NCI-H526 treated with DMSO at 0.1 percent for 48 hours (cell line): Measurements from ENCODE around the gene NFATC2IP.
"Not testable (repeated sequence)": the region's sequence is repeated elsewhere in the genome, so short reads cannot be mapped to it uniquely, and the experiment has no call there.

Experiments
- DNase-seq: peaks from one replicate; lab custom pipeline; 2025; lab: John Stamatoyannopoulos, UW

NFATC2IP gene

DNA sequence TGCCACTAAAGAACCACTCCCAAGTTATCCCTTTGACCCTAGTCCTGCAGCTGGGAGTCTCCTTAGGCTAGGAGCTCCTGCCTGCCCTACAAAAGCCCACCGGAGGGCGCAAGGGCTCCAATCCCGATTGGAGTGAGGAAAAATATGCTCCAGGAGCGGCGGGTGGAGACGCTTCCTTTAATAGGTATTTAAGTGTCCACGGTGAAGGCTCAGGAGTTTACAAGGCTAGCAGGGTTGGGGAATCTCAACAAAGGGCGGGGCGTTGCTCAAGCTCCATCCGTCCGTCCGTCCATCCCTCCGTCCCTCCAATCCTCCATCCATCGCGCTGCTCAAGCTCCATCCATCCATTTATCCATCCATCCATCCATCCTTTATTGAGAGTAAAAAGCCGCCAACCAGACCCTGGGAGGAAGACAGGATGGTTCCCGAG lies 23.3 kb downstream of the NFATC2IP start:
- DNase-seq: peak; percentile 18

DNA sequence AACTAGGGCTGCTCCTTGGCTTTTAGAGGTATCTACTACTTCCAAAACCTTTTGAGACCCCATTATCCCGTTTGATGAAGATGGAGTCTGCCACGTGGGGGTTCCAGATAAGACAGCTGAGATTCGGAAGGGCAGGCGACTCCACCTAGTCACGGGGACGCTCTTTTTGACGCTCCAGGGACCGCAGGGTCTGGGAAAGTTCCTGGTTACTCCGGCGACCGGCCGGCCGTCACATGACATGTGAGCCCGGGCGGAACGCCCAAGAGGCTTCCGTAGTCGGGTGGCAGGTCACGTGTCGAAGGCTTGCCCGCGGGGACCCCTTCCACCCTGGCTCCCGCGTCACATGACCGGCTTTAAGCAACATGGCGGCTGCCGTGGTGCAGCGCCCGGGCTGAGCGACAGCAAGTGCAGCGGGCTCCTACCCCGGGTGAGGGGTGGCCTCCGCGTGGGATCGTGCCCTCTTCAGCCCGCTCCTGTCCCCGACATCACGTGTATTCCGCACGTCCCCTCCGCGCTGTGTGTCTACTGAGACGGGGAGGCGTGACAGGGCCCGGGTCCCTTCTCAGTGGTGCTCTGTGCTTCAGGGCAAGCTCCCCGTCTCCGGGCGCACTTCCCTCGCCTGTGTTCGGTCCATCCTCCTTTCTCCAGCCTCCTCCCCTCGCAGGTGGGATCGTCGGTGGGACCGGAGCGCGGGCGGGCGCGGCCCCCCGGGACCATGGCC lies 23.9 kb downstream of the NFATC2IP start, which contains the start of gene SPNS1:
Gene SPNS1, plus strand, starts transcription at position 342 of the 721 bp plus-strand sequence. Its CDS starts 374 bp downstream, at position 716.
- DNase-seq: peak; percentile 80

DNA sequence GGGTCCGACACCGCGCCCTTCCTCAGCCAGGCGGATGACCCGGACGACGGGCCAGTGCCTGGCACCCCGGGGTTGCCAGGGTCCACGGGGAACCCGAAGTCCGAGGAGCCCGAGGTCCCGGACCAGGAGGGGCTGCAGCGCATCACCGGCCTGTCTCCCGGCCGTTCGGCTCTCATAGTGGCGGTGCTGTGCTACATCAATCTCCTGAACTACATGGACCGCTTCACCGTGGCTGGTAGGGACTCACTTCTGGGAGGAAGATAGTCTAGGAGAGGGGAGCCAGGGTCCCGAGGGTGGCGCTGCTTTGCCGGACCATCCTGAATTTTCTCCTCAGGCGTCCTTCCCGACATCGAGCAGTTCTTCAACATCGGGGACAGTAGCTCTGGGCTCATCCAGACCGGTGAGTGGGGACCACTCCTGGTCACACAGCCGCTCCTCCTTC lies 24.4 kb downstream of the NFATC2IP start:
- no peak for DNase-seq

DNA sequence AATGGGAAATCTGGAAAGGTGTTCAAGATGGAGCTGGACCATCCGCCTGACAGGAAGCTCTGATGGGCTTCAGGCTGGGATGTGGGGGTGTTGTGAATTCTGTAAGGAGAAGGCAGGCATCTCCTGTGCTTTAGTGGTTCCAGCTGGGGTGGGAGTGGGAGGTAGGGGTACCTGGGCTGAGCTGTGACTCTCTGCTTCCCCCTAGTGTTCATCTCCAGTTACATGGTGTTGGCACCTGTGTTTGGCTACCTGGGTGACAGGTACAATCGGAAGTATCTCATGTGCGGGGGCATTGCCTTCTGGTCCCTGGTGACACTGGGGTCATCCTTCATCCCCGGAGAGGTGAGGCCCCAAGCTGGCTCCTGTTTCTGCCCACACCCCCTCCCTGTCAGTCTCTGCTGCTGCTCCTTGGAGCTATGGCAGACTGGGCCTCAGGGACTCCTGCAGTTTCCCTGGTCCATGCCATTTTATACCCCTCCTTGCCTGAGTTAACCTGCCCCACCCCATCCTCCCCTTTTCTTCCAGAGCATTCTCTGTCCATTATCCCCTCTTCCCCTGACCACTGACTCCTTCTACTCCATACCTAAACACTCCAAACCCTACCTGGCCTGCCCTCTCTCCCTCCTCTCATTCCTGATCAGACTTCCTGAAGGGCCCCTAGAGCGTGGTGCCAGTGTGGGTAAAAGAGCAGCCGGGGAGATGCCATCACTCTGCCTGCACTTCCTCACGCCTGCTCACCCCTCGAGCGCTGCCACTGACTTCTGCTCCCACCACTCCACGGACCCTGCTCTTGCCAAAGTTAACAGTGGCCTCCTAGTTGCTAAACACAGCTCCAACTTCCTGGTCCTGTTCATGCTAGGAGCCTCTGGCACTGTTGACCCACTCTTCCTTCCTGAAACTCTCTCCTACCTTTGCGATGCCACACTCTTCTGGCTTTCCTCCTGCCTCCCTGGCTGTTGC lies 27.2 kb downstream of the NFATC2IP start:
- DNase-seq: peak; percentile 5

DNA sequence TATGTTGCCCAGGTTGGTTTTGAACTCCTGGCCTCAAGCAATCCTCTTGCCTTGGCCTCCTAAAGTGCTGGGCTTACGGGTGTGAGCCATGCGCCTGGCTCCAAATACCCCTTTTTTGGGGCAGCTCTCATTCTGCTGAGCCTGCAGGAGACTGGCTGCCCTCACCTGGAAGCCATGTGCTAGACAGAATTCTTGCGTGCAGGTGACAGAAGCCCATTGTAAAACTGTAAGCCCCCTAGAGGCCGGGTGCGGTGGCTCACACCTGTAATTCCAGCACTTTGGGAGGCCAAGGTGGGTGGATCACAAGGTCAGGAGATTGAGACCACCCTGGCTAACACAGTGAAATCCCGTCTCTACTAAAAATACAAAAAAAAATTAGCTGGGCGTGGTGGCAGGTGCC lies 29.6 kb downstream of the NFATC2IP start:
- not testable (repeated sequence) for DNase-seq

DNA sequence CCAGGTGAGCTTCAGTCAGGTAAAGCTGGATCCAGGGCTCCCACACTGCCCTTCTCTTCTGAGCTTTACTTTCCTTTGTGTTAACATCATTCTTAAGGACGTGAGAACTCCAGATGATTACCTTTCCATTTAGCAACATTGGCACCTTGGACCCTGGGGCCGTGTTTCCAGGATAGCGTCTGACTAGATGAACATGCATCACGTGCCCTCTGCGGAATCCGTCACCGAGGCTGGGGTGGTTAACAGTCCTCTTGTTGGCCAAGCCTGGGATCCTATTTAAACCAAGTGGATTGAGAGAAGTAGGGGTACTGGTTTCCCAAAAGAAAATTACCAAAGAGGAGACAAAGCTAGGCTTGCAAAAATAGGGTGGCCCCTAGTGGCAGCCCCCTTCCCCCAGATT lies 30.2 kb downstream of the NFATC2IP start:
- no peak for DNase-seq

DNA sequence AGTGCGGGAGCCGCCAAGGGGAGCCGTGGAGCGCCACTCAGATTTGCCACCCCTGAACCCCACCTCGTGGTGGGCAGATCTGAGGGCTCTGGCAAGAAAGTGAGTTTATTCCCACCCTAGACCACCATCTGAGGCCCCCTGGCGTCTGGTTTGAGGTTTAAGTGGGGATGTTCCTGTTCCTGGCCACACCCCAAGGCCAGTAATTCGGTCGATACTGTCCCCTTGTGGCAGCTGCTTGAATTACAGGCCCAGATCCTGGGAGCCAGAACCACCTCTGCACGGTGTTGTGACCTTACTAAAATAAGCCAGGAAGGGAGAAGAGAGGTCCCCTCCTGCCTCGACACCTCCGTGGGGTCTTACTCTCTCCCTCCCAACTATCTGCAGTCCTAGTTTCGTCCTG lies 30.8 kb downstream of the NFATC2IP start:
- DNase-seq: no peak

DNA sequence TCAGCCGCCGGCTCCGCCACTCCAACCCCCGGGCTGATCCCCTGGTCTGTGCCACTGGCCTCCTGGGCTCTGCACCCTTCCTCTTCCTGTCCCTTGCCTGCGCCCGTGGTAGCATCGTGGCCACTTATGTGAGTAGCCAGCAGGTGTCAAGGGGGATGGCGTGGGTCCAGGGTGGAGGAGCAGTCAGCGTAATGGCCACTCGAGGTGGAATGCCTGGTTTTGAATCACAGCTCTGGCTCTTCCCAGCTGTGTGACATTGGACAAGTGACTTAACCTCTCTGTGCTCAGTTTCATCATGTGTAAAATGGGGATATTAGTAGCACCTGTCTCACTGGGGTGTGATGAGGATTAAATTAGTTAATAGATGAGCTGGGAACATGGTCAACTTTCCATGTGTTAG lies 31.7 kb downstream of the NFATC2IP start:
- DNase-seq: no peak

DNA sequence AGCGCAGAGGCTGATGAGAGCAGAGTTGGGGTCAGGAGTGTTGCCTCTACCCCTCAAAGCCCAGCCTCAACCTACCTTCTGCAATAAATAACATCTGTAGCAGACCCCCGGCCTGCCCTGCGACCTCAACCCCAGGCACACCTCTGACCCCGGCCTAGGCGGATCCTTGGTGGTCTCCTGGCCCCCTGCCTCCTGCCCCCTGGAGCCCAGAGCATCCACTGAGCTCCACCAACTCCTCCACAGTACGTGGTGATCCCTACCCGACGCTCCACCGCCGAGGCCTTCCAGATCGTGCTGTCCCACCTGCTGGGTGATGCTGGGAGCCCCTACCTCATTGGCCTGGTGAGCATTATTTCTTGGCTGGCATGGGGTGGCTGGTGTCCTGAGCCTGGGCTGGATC lies 32.2 kb downstream of the NFATC2IP start:
- DNase-seq: no peak

DNA sequence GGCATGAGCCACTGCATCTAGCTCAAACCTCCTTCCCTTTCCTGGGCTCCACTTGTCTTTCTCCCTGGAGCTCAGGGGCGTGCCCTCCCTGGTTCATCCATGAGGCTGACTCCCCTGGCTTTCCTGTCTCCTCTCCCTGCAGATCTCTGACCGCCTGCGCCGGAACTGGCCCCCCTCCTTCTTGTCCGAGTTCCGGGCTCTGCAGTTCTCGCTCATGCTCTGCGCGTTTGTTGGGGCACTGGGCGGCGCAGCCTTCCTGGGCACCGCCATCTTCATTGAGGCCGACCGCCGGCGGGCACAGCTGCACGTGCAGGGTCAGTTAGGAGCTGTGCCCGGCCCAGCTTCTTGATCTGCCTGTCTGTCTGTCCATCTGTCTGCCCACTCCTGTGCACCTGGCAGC lies 32.9 kb downstream of the NFATC2IP start:
- DNase-seq: no peak

DNA sequence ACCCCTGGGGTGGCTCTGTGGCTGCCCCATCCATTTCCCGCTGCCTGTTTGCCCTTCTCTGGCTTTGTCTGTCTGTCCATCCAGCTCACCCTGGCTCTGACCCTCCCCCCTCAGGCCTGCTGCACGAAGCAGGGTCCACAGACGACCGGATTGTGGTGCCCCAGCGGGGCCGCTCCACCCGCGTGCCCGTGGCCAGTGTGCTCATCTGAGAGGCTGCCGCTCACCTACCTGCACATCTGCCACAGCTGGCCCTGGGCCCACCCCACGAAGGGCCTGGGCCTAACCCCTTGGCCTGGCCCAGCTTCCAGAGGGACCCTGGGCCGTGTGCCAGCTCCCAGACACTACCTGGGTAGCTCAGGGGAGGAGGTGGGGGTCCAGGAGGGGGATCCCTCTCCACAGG lies 33.4 kb downstream of the NFATC2IP start:
- no peak for DNase-seq

DNA sequence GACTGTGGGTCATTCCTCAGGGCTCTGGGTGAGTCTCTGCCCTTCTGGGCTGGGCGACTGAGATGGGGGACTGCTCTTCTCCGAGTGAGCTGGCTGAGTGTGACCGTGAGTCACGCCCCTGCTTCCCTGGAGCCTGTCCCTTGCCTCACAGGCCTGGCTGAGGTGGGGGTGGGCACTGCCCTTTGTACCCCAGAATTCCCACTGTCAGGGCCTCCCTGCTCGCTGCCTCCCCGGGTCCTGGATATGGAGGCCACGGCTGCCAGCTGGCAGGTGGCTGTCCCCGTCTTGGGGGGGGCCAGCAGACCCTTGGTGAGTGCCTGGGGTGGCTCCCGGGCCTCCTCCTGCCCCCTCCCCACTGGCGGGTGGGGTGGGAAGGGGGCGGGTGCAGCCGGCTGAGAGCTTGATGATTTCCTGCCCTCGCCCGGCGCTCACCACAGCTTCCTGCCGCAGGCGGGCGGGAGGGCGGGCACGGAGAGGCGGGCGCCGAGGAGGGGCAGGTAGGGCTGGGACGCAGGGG lies 33.9 kb downstream of the NFATC2IP start, which contains the start of gene LAT:
Gene LAT, plus strand, starts transcription at position 434 of the 517 bp plus-strand sequence. CDS start 366 bp downstream, outside the sequence.
- DNase-seq: no peak

DNA sequence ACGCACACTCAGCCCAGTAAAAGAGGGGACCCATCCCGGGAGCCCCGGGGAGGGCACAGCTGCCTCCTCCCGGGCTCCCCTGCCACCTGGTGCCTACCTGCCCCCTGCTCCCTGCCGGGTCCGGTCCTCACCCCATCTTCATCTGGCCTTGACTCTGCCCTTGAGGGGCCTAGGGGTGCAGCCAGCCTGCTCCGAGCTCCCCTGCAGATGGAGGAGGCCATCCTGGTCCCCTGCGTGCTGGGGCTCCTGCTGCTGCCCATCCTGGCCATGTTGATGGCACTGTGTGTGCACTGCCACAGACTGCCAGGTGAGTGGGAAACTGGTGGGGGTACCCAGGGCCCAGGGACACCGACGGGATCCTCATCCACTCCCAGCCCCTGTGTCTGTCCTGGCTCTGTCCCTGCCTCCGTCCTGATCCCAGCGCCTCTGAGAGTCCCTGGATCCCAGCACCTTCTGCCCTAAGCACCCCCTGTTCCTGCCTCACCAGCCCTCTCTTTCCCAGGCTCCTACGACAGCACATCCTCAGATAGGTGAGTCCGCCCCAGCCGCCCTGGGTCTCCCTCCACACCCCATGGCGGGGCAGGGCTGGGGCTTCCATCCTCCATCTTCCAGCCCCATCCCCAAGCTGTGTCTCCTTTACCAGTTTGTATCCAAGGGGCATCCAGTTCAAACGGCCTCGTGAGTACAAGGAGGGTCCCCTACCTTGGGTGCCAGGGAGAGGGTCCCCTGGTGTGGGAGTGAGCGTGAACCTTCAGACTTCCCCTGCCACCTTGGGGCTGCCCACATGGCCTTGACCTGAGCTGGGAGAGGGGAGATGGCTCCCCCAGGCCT lies 34.7 kb downstream of the NFATC2IP start:
- DNase-seq: no peak

DNA sequence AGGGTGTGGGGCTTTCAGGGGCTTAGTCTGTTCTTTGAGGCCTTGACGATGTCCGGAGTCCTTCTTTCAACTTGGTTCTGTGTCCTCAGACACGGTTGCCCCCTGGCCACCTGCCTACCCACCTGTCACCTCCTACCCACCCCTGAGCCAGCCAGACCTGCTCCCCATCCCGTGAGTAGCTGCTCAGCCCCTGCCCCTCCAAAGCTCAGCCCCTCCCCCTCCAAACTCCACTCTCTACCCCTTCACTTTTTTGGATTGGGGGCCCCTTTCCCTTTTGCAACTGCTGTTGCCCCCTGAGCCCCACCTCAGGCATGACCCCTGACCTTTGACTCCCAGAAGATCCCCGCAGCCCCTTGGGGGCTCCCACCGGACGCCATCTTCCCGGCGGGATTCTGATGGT lies 35.3 kb downstream of the NFATC2IP start:
- no peak for DNase-seq

DNA sequence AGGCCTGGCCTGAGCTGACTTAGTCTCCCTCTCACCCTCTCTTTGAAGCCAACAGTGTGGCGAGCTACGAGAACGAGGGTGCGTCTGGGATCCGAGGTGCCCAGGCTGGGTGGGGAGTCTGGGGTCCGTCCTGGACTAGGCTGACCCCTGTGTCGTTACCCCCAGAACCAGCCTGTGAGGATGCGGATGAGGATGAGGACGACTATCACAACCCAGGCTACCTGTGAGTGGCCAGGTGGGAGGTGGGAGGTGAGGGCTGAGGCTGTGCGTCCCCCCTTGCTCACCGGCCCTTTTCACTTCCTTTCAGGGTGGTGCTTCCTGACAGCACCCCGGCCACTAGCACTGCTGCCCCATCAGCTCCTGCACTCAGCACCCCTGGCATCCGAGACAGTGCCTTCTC lies 35.8 kb downstream of the NFATC2IP start:
- no peak for DNase-seq

DNA sequence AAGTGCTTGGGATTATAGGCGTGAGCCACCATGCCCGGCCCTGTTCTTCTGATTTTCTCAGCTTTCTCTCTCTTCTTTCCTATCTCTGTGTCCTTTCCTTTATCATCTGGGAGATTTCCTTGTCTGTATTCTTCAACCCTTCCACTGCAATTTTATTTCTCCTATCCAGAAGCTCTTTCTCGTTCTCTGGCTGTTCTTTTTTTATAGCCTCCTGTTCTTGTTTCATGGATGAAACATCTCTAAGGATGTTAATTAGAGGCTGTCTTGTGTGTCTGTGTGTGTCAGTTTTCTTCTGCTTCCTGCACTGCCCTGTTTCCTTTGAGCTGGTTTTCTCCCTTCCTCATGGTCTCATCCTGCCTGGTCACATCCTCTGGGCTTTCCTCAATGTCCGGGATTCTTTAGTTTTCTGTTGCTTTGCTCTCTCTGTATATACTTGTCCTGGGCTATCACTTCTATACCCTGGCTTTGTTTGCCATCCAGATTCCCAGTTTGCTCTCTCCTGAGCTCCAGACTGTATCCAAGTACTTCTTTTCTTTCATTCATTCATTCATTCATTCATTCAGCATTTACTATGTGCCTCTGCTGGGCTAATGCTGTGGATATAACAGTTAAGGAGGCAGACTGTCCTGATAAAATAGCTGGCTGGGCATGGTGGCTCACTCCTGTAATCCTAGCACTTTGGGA lies 36.6 kb downstream of the NFATC2IP start:
- DNase-seq: no peak

DNA sequence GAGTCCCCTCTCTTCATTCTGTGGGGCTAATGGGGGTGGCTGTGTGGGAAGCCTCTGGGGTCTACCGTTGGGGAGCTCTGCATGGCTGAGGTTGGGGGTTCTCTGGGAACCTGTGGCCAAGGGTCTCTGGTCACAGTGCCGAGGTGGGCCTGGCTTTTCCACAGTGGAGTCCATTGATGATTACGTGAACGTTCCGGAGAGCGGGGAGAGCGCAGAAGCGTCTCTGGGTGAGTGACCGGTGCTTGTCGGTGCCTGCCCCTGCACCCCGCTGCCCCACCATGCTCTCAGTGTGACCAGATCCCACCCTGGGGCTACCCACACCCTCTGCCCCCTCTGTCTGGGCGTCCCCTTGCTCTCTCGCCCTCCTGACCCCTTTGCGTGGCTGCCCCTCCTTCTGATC lies 38.6 kb downstream of the NFATC2IP start:
- no peak for DNase-seq

DNA sequence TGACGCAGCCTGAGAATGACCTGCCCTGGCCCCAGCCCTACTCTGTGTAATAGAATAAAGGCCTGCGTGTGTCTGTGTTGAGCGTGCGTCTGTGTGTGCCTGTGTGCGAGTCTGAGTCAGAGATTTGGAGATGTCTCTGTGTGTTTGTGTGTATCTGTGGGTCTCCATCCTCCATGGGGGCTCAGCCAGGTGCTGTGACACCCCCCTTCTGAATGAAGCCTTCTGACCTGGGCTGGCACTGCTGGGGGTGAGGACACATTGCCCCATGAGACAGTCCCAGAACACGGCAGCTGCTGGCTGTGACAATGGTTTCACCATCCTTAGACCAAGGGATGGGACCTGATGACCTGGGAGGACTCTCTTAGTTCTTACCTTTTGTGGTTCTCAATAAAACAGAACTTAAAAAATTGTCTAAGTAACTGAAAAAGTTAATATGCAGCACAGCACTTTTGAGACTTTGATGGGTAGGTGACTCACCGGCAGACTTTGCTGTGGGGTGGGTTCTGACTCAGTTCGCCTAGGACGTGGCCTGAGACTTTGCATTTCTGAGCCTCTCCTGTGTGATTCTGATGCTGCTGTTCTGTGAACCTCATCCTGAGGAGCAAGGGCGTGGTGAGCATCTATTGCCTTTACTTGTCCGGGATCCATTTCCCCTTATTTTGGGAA lies 39.8 kb downstream of the NFATC2IP start:
- DNase-seq: no peak

DNA sequence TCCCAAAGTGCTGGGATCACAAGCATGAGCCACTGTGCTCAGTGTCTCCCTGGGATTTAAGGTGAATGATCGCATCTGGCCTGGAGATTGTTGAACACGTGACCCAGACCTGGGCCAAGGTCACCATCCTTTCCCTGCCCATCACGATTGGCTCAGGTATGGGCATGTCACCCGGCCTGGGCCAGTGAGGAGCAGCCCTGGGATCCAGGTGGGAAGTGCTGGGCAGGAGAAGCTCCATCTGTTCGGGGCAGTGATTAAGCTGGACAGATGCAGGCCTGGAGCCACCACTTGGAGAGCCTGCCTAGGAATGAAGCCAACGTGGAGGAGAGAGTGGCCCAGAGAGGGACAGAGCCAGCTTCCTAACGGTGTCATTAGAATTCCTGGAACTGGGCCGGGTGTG lies 41.0 kb downstream of the NFATC2IP start:
- no peak for DNase-seq

DNA sequence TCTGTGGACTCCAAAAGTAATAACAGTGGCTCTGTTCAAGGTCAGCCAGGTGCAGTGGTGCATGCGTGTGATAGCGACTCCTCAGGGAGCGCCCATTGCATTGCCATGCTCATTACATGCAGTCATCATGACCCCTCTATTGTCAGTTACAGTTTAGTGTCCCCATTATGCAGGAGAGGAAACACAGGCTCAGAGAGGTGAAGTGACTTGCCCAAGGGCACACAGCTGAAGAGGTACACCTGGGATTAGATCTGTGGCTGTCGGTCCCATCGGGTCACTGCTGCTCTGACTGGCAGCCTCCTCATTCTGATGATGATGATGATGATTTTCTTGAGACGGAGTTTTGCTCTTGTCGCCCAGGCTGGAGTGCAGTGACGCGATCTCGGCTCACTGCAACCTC lies 41.8 kb downstream of the NFATC2IP start:
- DNase-seq: no peak

DNA sequence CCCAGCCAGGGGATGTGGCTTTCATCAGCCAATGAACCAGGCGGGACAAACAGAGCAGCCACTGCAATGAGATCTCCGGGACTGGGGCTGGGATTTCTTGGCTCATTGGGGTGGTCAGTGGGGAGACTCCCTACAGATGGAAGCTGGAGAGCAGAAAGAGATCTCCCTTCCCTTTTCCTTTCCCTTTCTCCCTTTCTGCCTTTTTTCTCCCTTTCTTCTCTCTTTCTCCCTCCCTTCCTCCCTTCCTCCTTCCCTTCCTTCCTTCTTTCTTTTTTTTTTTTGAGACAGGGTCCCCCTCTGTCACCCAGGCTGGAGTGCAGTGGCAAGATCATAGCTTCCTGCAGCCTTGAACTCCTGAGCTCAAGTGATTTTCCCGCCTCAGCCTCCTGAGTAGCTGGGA lies 48.1 kb downstream of the NFATC2IP start:
- no peak for DNase-seq
